Measurements from ENCODE around the gene RAB6B.

Gene RAB6B

GRCh38 chr3:133855772-133856171, 39.9 kb downstream of the RAB6B start:
- no peak for DNase-seq

GRCh38 chr3:133855002-133855370, 40.7 kb downstream of the RAB6B start:
- no peak for DNase-seq

- DNase-seq: no peak
Measured at GRCh38 chr3:133854264-133855001, 41.2 kb downstream of the RAB6B start.

DNA sequence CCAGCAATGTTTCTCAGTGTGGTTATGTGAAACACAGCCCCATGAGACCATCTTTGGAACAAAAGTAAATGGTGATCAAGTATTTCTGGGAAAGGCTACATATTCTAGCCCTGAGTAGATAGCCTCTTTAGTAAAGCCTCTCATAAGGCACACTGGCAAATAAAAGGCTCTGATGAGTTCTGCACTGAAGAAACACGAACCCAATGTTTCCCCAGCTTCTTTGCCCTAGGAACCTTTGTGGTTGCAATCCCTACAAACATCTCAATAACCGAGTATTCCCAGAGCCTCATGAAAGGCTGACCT, 41.8 kb downstream of the RAB6B start:
- no peak for DNase-seq

DNA sequence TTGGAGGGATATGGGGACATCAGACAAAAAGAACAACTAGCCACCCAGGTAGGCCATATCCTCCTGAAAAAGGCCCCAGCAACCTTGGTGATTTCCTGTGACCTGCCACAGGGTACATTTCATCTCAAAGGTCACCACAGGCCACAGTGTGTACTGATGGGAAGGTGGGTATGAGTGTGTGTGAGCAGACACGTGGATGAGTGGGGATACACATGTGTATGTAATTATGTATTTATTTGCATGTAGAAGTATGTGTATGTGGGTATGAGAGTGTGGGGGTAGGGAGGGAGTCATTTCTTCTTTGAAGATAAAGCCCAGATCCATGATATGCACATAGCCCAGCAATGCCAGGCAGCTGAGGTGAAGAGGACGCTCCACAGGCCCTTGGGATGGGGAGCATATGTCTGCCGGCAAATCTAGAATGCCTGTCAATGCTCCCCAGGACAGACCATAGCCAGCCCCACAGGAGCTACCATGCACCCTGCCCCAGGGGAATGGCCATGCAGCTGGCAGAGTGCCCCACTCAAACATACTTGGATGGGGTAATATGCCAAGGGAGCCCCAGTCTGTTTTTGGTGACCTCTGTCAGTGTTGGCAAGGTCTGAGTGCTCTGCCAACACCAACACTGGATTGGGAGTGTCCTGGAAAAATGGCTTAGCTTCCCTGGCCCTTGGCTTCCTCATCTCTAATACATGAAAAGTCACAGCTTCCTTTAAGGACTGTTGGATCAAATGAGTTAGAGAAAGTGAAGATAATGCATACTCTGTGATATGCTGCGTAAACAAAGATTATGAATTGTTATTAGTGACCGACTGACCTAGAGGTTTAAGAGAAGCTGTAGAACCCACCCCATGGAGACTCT, 42.4 kb downstream of the RAB6B start:
- no peak for DNase-seq

DNA sequence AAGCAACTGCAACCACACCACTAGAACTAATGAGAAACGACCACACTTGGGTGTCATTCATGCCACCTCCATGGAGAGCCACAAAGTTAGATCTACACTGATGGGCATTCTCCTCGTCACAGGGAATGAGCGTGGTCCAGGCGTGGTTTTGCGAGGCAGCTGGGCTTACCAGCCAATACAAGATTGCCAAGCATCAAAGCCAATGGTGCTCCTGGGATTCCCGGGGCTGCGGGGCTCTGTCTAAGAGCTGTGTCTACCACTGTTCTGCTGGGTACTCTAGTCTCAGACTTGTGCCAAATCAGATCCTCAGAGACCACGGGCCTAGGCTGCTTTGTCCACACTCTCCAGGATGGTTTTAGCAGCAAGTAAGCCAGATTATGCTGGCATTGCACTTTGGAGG, 43.8 kb downstream of the RAB6B start:
- no peak for DNase-seq

GRCh38 chr3:133851266-133851906, 44.3 kb downstream of the RAB6B start:
- no peak for DNase-seq

DNA sequence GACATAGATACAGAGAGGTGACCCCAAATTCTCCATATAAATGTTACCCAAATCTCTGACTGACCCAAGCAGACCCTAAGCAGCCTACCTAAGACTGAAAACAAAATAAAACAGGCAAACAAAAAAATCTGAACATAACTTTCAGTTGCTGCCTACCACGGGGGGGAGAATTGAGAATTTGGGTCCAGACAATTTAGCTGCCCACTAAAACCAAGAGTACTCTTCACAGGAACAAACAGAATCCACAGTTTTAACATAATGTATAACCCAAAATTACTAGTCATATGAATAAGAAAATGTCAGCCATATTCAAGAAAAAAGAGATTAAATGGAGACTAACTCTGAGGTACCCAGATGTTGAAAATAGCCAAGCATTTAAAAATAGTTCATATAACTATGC, 45.6 kb downstream of the RAB6B start:
- DNase-seq: no peak

GRCh38 chr3:133849346-133849745, 46.3 kb downstream of the RAB6B start:
- no peak for DNase-seq

DNA sequence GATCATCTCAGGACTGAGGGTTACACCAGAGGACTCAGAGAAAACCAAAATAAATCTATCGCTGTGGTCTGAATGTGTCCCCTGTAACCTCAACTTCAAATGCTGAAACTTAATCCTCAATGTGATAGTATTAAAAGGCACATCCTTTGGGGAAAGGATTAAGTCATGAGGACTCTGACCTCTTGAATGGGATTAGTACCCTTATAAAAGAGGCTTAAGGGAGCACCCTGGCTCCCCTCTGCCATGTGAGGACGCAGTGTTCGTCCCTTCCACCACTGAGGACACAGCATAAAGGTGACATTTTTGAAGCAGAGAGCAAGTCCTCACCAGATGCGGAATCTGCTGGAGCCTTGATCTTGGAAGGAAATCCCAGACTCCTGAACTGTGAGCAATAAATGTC, 50.6 kb downstream of the RAB6B start:
- no peak for DNase-seq

DNA sequence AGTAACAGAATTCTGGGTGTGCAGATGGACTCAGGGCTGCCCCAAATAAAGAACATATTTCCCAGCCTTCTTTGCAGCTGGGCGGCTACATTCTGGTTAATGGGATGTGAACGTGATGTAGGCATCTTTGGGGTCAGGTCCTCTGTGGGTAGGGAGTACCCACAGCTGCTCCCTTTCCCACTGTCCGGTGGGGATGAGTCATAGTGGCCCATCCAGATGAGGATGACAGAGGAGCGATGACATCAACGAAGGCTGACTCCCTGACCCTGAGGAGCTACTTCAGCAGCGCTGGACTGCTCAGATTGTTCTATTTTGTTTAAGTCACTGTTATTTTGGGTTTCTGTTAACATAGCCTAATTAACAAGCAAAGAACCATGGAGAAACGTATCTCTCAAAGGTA, 52.0 kb downstream of the RAB6B start:
- DNase-seq: no peak

- no peak for DNase-seq
Measured at GRCh38 chr3:133842158-133842557, 53.5 kb downstream of the RAB6B start.

- DNase-seq: no peak
Measured at GRCh38 chr3:133841196-133841595, 54.5 kb downstream of the RAB6B start.

GRCh38 chr3:133840767-133841166, 54.9 kb downstream of the RAB6B start:
- DNase-seq: no peak

GRCh38 chr3:133840055-133840737, 55.5 kb downstream of the RAB6B start:
- DNase-seq: no peak

- no peak for DNase-seq
Measured at GRCh38 chr3:133838916-133839800, 56.5 kb downstream of the RAB6B start.

- DNase-seq: no peak
Measured at GRCh38 chr3:133838296-133838789, 57.3 kb downstream of the RAB6B start.

DNA sequence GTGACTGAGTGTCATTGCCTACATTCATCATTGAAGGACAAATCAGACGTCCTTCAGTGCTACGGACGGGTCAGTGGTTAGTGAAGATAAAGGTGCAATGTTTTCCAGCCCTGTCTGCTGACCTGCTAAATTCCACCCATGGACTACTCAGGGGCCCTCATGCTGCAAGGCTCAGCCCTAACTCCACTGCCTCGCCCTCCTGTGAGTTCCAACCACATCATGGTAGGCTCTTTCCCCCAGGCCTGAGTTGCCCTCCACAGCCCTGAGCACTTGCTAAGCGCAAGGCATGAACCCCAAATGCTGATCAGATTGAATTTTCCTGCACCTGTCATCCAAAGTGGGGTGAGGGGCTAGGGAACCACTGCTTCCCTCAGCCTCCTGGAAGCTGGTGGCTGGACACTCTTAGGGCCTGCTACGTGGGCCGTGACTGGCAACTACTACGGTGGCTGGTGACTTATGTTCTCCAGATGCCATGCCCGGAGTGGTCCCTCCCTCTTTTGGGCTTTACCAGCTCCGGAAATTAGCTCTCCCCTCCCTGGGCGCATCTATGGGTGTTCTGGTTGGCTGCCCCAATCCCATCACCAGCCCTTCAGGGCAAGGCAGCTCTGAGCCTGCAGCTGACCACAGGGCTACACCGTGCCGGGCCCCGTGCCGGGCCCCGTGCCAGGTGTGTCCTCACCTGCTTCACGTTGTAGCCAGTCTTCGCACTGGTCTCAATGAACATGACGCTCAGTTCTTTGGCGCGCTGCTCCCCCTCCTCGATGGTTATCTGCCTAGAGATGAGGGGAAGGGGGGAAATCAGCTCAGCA, 58.0 kb downstream of the RAB6B start:
- no peak for DNase-seq

DNA sequence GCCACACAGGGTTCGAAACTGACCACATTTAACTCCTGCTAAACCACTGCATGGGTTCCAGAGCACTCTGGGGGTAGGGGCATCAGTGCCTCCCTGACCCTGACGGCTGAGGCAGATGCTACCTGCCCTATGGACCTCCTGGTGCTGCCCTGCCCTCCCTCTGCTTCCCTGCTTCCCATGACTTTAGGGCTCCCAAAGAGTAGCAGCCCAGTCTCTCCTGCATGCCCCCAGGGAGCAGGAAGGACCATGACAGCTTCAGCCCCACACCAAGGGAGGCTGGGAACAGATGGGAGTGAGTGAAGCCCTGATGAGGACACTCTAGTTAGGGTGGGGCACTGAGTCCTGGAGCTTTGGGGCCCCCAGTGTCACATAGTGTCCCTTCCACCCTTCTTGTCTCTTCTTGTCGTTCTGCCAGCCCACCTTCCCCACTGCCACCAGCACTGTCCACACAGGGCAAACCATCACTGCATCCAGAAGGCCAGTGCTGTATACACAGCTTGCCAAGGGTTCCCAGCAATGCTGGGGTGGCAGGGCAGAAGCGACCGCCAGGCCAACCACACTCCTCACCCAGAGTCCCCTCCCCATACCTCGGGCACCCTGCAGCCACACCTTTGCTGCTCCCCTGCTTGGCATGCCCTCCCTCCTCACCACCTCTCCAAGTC, 59.1 kb downstream of the RAB6B start:
- DNase-seq: no peak

DNA sequence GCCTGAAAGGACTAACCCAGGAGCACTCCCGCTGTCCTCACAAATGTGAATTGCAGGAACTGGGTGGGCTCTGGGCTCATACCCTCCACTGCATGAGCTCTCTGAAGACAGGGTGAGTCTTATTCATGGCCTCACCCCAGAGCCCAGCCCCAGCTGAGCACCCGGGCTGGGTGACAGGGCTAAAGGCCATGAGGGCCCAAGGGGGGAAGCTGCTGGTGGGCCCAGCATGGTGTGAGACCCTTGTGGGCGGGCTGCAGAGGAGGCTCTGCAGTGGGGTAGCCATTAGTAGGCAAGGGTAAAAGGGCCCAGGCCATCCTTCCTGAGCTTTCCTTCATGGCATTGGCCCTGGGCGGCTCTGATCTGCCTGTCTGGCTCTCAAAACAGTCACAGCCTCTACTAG, 59.7 kb downstream of the RAB6B start:
- no peak for DNase-seq

GRCh38 chr3:133835418-133835743, 60.3 kb downstream of the RAB6B start:
- no peak for DNase-seq
